Peyer's patch (tissue), 4 donors: Measurements from ENCODE around the gene FNDC3A. TPM values are rescaled to one million over a fixed set of nuclear protein-coding genes. Genes with fewer than 3 reads are reported as not detected.

Experiments
- DNase-seq, 3 donors: peaks; one replicate each; pipeline ENCODE4 v3.0.0-alpha.2; 2017 to 2019
- H3K27ac ChIP-seq, 4 donors: fragments of 200-600 bp; sonication (generic); one replicate each; pipeline ENCODE4 v1.5.1; 2016 to 2019
- H3K27me3 ChIP-seq, 2 donors: fragments of 200-600 bp; sonication (generic); one replicate each; pipeline ENCODE4 v1.5.1; 2019
- H3K36me3 ChIP-seq, 3 donors: fragments of 200-600 bp; sonication (generic); one replicate each; pipeline ENCODE4 v1.5.1; 2016 to 2019
- H3K4me1 ChIP-seq, 4 donors: fragments of 200-600 bp; sonication (generic); one replicate each; pipeline ENCODE4 v1.5.1; 2016 to 2019
- H3K4me3 ChIP-seq, 4 donors: fragments of 200-600 bp; sonication (generic); 1 replicate in 3 of 4; 2 replicates in 1 of 4; pipeline ENCODE4 v1.5.1; 2016 to 2019; ENCODE audit warnings: mild to moderate bottlenecking in 1 of 4
- H3K9me3 ChIP-seq, 4 donors: fragments of 200-600 bp; sonication (generic); one replicate each; pipeline ENCODE4 v1.5.1; 2016 to 2019; ENCODE audit warnings: mild to moderate bottlenecking in 1 of 4
- POLR2A ChIP-seq, 2 donors: fragments of 450-650 bp; IDR thresholded peaks; one replicate each; pipeline ENCODE4 v1.5.1; 2017; ENCODE audit warnings: antibody characterized with exemption in 2 of 2, mild to moderate bottlenecking in 2 of 2, moderate library complexity in 2 of 2
- total RNA-seq, 4 donors: library from RNA; depleted of rRNA; stranded (reverse); fragments of >200 nt; gene quantifications; one replicate each; pipeline ENCODE4 v1.1.0, GENCODE V29; 2016
- TF ChIP-seq, protein P1 (sequence below), 6 experiments: fragments of 450-650 bp in 4 of 6; fragments of 200-600 bp in 2 of 6; sonication (generic) in 1 of 6; IDR thresholded peaks; one replicate each; pipeline ENCODE4 v1.5.1; 2017 to 2019; ENCODE audit warnings: antibody characterized with exemption in 6 of 6, mild to moderate bottlenecking in 3 of 6, moderate library complexity in 1 of 6

FNDC3A gene
- total RNA-seq, 4 donors from 2014 or later, result 40.4 to 75.0 (median 52.6) TPM

- Histone ChIP-seq H3K27ac (no peak overlapping the region), H3K4me1 (no peaks in the 10 kb centered on the region), H3K27me3 (no peaks in the 10 kb centered on the region), H3K9me3 (no peaks in the 10 kb centered on the region), H3K36me3 (no peaks in the 10 kb centered on the region), H3K4me3 (no peak overlapping the region)
- TF ChIP-seq, protein P1, sequence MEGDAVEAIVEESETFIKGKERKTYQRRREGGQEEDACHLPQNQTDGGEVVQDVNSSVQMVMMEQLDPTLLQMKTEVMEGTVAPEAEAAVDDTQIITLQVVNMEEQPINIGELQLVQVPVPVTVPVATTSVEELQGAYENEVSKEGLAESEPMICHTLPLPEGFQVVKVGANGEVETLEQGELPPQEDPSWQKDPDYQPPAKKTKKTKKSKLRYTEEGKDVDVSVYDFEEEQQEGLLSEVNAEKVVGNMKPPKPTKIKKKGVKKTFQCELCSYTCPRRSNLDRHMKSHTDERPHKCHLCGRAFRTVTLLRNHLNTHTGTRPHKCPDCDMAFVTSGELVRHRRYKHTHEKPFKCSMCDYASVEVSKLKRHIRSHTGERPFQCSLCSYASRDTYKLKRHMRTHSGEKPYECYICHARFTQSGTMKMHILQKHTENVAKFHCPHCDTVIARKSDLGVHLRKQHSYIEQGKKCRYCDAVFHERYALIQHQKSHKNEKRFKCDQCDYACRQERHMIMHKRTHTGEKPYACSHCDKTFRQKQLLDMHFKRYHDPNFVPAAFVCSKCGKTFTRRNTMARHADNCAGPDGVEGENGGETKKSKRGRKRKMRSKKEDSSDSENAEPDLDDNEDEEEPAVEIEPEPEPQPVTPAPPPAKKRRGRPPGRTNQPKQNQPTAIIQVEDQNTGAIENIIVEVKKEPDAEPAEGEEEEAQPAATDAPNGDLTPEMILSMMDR (IDR thresholded peaks at IDR 0.05), result no peak
- no peak for TF ChIP-seq POLR2A (IDR thresholded peaks at IDR 0.05)
- DNase-seq, result no peak
Measured at GRCh38 chr13:49029570-49029969, 53.9 kb downstream of the FNDC3A start.

DNA sequence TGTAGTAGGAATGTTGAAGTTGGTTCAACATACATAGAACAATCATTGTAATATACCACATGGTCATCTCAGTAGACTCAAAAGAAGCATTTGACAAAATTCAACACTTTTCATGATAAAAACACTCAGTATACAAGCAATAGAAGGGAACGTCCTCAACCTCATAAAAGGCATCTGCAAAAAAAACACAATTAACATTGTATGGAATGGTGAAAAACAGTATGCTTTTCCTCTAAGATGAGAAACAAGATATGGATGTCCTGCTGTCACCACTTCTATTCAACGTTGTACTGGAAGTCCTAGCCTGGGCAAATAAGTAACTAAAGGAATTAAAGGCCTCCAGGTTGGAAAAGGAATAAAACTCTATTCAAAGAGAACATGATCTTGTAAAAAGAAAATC lies 54.5 kb downstream of the FNDC3A start:
- no peak overlapping the region for H3K4me3 ChIP-seq
- H3K4me1 ChIP-seq, result no peaks in the 10 kb centered on the region
- H3K27me3 ChIP-seq, result no peaks in the 10 kb centered on the region
- no peak overlapping the region for H3K27ac ChIP-seq
- no peaks in the 10 kb centered on the region for H3K36me3 ChIP-seq
- DNase-seq, result no peak
- TF ChIP-seq, protein P1 (IDR thresholded peaks at IDR 0.05), result no peak
- no peak for TF ChIP-seq POLR2A (IDR thresholded peaks at IDR 0.05)
- no peaks in the 10 kb centered on the region for H3K9me3 ChIP-seq

DNA sequence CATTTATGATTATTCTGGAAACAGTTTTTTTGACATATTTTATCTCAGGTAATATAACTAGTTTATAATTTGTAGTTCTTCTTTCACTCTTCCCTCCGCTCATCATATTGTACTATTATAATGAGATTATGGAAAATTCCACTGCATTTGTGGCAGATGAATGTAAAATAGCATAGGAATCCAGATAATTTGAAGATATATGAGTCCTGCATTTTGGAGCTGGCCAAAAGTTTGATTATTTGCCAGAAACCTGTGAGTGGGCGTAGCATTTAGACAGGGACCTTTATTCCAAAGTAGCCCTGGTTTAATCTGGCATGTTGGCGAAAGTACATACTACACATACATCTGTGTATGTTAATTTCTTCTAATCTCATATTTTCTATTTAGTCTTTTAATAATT lies 65.2 kb downstream of the FNDC3A start:
- no peak overlapping the region for H3K4me3 ChIP-seq
- H3K27me3 ChIP-seq, result no peaks in the 10 kb centered on the region
- peaks cover 0 to 6% (median 0%) of the 10 kb centered on the region in 3 donors for H3K36me3 ChIP-seq
- H3K27ac ChIP-seq, result no peak overlapping the region
- TF ChIP-seq, protein P1 (IDR thresholded peaks at IDR 0.05), result no peak
- TF ChIP-seq POLR2A (IDR thresholded peaks at IDR 0.05), result no peak
- no peaks in the 10 kb centered on the region for H3K4me1 ChIP-seq
- no peaks in the 10 kb centered on the region for H3K9me3 ChIP-seq
- DNase-seq, result no peak

DNA sequence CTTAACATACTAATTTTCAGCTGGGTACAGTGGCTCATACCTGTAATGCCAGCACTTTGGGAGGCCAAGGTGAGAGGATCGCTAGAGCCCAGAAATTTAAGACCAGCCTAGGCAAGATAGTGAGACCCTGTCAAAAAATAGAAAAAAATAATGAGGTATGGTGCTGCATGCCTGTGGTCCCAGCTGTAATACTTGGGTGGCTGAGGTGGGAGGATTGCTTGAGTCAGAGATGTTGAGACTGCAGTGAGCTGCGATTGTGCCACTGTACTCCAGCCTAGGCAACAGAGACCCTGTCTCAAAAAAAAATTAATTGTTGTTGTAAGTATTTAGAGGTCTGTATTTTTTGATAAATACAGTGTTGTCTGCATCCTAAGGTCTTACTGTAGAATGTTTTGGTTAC lies 66.8 kb downstream of the FNDC3A start:
- TF ChIP-seq, protein P1 (IDR thresholded peaks at IDR 0.05), result no peak
- no peak for TF ChIP-seq POLR2A (IDR thresholded peaks at IDR 0.05)

DNA sequence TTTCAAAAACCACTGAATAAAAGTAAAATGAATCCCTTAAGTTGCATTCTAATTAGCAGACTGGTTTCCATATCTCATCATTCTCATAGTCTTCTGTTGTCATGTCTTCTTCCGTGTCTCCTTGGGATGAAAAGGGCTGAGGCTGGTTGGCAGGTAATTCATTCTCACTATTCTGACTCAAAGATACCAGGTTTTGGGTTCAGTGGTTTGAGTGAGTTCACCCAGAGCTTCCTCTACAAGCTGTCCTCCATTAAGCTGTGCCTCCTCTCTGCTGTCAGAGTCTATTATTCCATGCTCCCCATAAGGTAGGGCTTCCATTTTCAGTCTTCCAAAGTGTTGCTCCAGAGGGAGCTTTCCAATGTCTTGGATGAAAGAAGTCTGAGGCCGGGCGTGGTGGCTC lies 68.3 kb downstream of the FNDC3A start:
- Histone ChIP-seq H3K4me1 (no peaks in the 10 kb centered on the region), H3K4me3 (no peak overlapping the region), H3K27ac (no peak overlapping the region), H3K27me3 (no peaks in the 10 kb centered on the region), H3K36me3 (peaks cover 0 to 6% (median 0%) of the 10 kb centered on the region in 3 donors), H3K9me3 (no peaks in the 10 kb centered on the region)
- TF ChIP-seq POLR2A (IDR thresholded peaks at IDR 0.05), result no peak
- TF ChIP-seq, protein P1 (IDR thresholded peaks at IDR 0.05), result no peak
- DNase-seq, result no peak

More for the DNA sequence above, 66.8 kb downstream of the FNDC3A start:
- no peak for DNase-seq
- no peaks in the 10 kb centered on the region for H3K9me3 ChIP-seq
- peaks cover 0 to 6% (median 0%) of the 10 kb centered on the region in 3 donors for H3K36me3 ChIP-seq
- no peaks in the 10 kb centered on the region for H3K4me1 ChIP-seq
- no peak overlapping the region for H3K4me3 ChIP-seq
- no peak overlapping the region for H3K27ac ChIP-seq
- H3K27me3 ChIP-seq, result no peaks in the 10 kb centered on the region

GRCh38 chr13:49044836-49045235 lies 69.1 kb downstream of the FNDC3A start:
- Histone ChIP-seq H3K36me3 (peaks cover 0 to 4% (median 0%) of the 10 kb centered on the region in 3 donors), H3K27ac (no peak overlapping the region), H3K4me1 (no peaks in the 10 kb centered on the region), H3K27me3 (no peaks in the 10 kb centered on the region), H3K4me3 (no peak overlapping the region), H3K9me3 (no peaks in the 10 kb centered on the region)
- no peak for TF ChIP-seq POLR2A (IDR thresholded peaks at IDR 0.05)
- TF ChIP-seq, protein P1 (IDR thresholded peaks at IDR 0.05), result no peak
- DNase-seq, result no peak
